Mesothelial cell of epicardium (in vitro differentiated cells): ENCODE measurements around the gene ARHGEF7. TPM values are rescaled to one million over a fixed set of nuclear protein-coding genes. Genes with fewer than 3 reads are reported as not detected.

Experiments used
- DNase-seq, 2 experiments: peaks; one replicate each; pipeline ENCODE4 v3.0.0; 2021; ENCODE audit warnings: low spot score in 2 of 2; ENCODE audit not compliant: unreplicated experiment in 2 of 2
- H3K27ac Mint-ChIP-seq: 2 replicates; pipeline ENCODE4 v1.8.0; 2021; ENCODE audit warnings: mixed read lengths
- H3K27me3 Mint-ChIP-seq: 2 replicates; pipeline ENCODE4 v1.8.0; 2021; ENCODE audit warnings: low read depth, mixed read lengths
- H3K36me3 Mint-ChIP-seq: 2 replicates; pipeline ENCODE4 v1.8.0; 2021; ENCODE audit warnings: mixed read lengths
- H3K4me1 Mint-ChIP-seq: 2 replicates; pipeline ENCODE4 v1.8.0; 2021; ENCODE audit warnings: mixed read lengths
- H3K4me3 Mint-ChIP-seq: 2 replicates; pipeline ENCODE4 v1.8.0; 2021; ENCODE audit warnings: mild to moderate bottlenecking, moderate library complexity, mixed read lengths
- H3K9me3 Mint-ChIP-seq: 2 replicates; pipeline ENCODE4 v1.8.0; 2021; ENCODE audit warnings: mixed read lengths
- CTCF ChIP-seq: fragments of 200-600 bp; sonication (generic); IDR thresholded peaks from one replicate; pipeline ENCODE4 v1.5.0; 2021; ENCODE audit warnings: antibody characterized with exemption; ENCODE audit not compliant: unreplicated experiment
- total RNA-seq: library from RNA; stranded (reverse); gene quantifications from 3 replicates; pipeline ENCODE4 v1.2.1, GENCODE V29; 2021

The ARHGEF7 gene
- total RNA-seq, 1 donor from 2014 or later = 95.9 TPM

DNA sequence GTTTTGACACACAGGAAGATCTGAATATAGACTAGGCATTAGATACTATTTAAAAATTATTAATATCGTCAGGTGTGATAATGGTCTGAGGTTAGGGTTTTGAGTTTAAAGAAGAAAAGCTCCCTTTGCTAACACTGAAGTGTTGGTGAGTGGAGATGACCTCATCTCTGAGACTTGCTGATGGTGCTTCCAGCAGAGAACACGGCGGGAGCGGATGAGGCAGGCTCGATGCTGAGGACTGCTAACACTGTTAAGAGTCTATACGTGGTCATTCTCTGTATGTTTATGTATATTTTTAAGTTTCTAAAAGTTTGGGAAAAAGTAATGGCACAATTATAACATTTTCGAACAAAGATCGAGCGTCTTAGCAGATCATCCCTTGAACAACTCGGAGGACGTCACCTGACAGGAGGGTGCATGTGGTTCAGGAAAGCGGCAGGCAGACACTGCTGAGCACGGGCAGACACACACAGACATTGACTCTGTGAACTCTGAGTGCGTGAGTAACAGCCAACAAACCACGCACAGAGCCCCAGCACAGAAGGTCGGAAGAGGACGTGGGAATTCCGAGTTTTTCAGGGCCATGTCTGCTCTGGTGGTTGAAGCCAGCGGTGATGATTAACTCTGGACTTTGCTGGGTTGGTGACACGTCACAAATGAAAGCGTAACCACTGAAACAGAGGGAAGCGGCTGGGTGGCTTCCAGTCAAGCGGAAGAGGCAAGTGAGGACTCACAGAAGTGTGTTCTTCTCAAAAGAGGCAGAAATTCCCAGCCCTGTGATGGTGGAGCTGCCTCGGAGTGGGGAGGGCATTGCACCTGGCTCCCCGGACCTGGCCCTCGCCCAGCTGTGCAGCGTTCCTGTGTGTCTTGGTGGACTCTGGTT, 113.4 kb downstream of the ARHGEF7 start:
- H3K9me3 Mint-ChIP-seq = no peaks in the 10 kb centered on the region
- peaks cover under 1% of the 10 kb centered on the region for H3K4me1 Mint-ChIP-seq
- no peak overlapping the region for H3K27ac Mint-ChIP-seq
- no peak for DNase-seq
- no peaks in the 10 kb centered on the region for H3K27me3 Mint-ChIP-seq
- no peak overlapping the region for H3K4me3 Mint-ChIP-seq
- TF ChIP-seq CTCF = no peak
- peaks cover 22% of the 10 kb centered on the region for H3K36me3 Mint-ChIP-seq

- H3K36me3 Mint-ChIP-seq = peaks cover 40% of the 10 kb centered on the region
- no peak overlapping the region for H3K27ac Mint-ChIP-seq
These were observed 115.3 kb downstream of the ARHGEF7 start for GRCh38 chr13:111230385-111230930.

DNA sequence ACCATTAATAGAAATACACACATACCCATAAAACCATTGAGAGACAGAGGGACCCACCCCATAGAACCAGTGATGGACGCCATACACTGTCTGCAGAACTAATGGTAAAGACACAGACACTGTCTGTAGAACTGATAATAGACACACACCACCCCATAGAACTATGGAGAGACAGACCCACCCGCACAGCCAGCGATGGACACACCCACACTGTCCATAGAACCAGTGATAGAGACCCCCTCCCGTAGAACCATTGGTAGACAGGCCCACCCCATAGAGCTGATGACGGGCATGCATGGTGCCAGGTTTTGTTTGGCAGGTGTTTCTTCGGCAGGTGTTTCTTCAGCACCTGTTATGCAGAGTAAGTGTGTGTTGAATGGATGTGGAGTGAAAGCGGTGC, 117.1 kb downstream of the ARHGEF7 start:
- no peak for TF ChIP-seq CTCF
- Mint-ChIP-seq H3K4me3 (no peak overlapping the region), H3K36me3 (peaks cover 51% of the 10 kb centered on the region), H3K27me3 (no peaks in the 10 kb centered on the region), H3K27ac (no peak overlapping the region), H3K9me3 (no peaks in the 10 kb centered on the region), H3K4me1 (no peaks in the 10 kb centered on the region)
- DNase-seq = no peak

More at GRCh38 chr13:111230385-111230930, 115.3 kb downstream of the ARHGEF7 start:
- no peaks in the 10 kb centered on the region for H3K27me3 Mint-ChIP-seq
- H3K4me3 Mint-ChIP-seq = no peak overlapping the region
- no peaks in the 10 kb centered on the region for H3K9me3 Mint-ChIP-seq
- DNase-seq = no peak
- no peak for TF ChIP-seq CTCF
- no peaks in the 10 kb centered on the region for H3K4me1 Mint-ChIP-seq

GRCh38 chr13:111233080-111233479, 118.0 kb downstream of the ARHGEF7 start:
- no peak overlapping the region for H3K4me3 Mint-ChIP-seq
- H3K27me3 Mint-ChIP-seq = no peaks in the 10 kb centered on the region
- TF ChIP-seq CTCF = no peak
- no peaks in the 10 kb centered on the region for H3K4me1 Mint-ChIP-seq
- no peak for DNase-seq
- no peak overlapping the region for H3K27ac Mint-ChIP-seq
- H3K9me3 Mint-ChIP-seq = no peaks in the 10 kb centered on the region
- H3K36me3 Mint-ChIP-seq = peaks cover 51% of the 10 kb centered on the region

DNA sequence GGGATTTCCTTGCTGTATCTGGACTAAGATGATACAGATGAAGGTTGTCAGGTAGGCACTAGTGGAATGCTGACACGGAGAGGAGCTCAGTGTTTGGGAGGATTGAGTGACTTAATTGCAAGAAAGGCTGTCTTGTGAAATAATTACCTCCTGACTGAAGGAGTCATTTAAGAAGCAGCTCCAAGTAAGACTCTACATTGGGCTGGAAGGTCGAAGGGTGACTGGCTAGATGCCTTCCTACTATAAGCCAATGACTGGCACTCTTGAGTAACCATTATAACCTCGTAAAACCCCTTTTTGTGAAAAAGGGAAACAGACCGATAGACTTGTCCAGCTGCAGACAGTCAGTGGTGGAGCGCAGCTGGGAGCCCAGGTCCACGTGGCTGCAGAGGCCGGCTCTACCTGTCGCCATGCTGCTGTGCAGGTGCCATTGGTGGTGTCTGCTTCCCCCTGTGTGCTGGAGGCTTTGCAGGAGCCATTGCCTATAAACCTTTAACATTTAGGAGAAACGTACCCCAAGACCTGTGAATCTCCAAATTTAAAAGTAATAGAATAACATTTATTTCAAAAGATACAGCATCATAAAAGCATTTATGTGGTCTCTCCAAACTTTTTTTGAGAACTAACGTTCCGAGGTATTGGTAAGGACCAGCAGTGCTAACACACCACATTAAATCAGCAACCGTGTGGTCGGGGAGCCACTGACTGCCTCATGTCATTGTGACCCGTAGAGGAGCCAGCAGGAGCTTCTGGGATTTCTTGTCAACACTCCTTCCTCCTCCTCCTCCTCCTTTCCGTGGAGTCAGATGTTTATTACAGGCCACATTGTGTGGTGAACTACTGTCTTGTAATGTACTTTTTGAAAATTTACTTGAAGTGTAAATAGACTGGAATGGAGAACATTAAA, 124.9 kb downstream of the ARHGEF7 start:
- Mint-ChIP-seq H3K27ac (no peak overlapping the region), H3K4me1 (no peaks in the 10 kb centered on the region), H3K9me3 (no peaks in the 10 kb centered on the region), H3K27me3 (no peaks in the 10 kb centered on the region), H3K4me3 (no peak overlapping the region), H3K36me3 (peaks cover 51% of the 10 kb centered on the region)
- no peak for TF ChIP-seq CTCF
- DNase-seq = no peak
